OCI-LY1 (cell line): ENCODE measurements around the gene IL7R.

Source experiments
- H2AFZ ChIP-seq: fragments of 200-600 bp; sonication (generic), shearing (Covaris generic); 2 replicates; pipeline ENCODE4 v1.6.0; 2014; ENCODE audit warnings: antibody characterized with exemption, mild to moderate bottlenecking, low read length
- H3F3A ChIP-seq: fragments of 200-600 bp; sonication (generic), shearing (Covaris generic); 2 replicates; pipeline ENCODE4 v1.6.0; 2014; ENCODE audit warnings: mild to moderate bottlenecking, antibody characterized with exemption, low read length, moderate library complexity; ENCODE audit not compliant: insufficient read depth
- H3K27ac ChIP-seq: fragments of 200-600 bp; sonication (generic); 2 replicates; pipeline ENCODE4 v1.5.1; 2014; ENCODE audit warnings: low read length, mixed run types, mild to moderate bottlenecking, low read depth; ENCODE audit not compliant: poor library complexity, severe bottlenecking
- H3K27me3 ChIP-seq: fragments of 200-600 bp; sonication (generic); 2 replicates; pipeline ENCODE4 v1.6.0; 2014; ENCODE audit warnings: antibody characterized with exemption, mild to moderate bottlenecking, low read length, moderate library complexity; ENCODE audit not compliant: insufficient read depth
- H3K36me3 ChIP-seq: fragments of 200-600 bp; sonication (generic); 2 replicates; pipeline ENCODE4 v1.6.1; 2014; ENCODE audit warnings: mild to moderate bottlenecking, antibody characterized with exemption, low read length, moderate library complexity, mixed read lengths; ENCODE audit not compliant: insufficient read depth
- H3K4me1 ChIP-seq: fragments of 200-600 bp; sonication (generic); 2 replicates; pipeline ENCODE4 v1.5.1; 2014; ENCODE audit warnings: mild to moderate bottlenecking, low read length, moderate library complexity; ENCODE audit not compliant: insufficient read depth, severe bottlenecking
- H3K4me2 ChIP-seq: fragments of 200-600 bp; sonication (generic), shearing (Covaris generic); 2 replicates; pipeline ENCODE4 v1.6.1; 2014; ENCODE audit warnings: low read length
- H3K4me3 ChIP-seq: fragments of 200-600 bp; sonication (generic); 2 replicates; pipeline ENCODE4 v1.5.1; 2014; ENCODE audit warnings: low read length, low read depth, mild to moderate bottlenecking, mixed read lengths; ENCODE audit not compliant: poor library complexity, severe bottlenecking
- H3K79me2 ChIP-seq: fragments of 200-600 bp; shearing (Covaris generic); 2 replicates; pipeline ENCODE4 v1.6.1; 2016; ENCODE audit warnings: mixed run types, low read length, mixed read lengths; ENCODE audit not compliant: insufficient read depth
- H3K9ac ChIP-seq: fragments of 200-600 bp; sonication (generic), shearing (Covaris generic); 2 replicates; pipeline ENCODE4 v1.6.1; 2014; ENCODE audit warnings: mild to moderate bottlenecking, low read length, mixed read lengths
- H3K9me2 ChIP-seq: fragments of 200-600 bp; sonication (generic), shearing (Covaris generic); 2 replicates; pipeline ENCODE4 v1.6.1; 2014; ENCODE audit warnings: low read depth, mild to moderate bottlenecking, low read length, mixed read lengths
- H3K9me3 ChIP-seq: fragments of 200-600 bp; shearing (Covaris generic); 2 replicates; pipeline ENCODE4 v1.6.1; 2014; ENCODE audit warnings: low read length, mixed read lengths
- H4K20me1 ChIP-seq: fragments of 200-600 bp; sonication (generic), shearing (Covaris generic); 2 replicates; pipeline ENCODE4 v1.6.0; 2016; ENCODE audit warnings: mild to moderate bottlenecking, low read length; ENCODE audit not compliant: insufficient read depth
- CTCF ChIP-seq: fragments of 200-600 bp; sonication (generic), shearing (Covaris generic); IDR thresholded peaks from 2 replicates; pipeline ENCODE4 v1.5.1; 2017; ENCODE audit warnings: mild to moderate bottlenecking, antibody characterized with exemption, low read length, moderate library complexity, mixed read lengths
- EZH2 ChIP-seq: fragments of 200-600 bp; sonication (generic), shearing (Covaris generic); IDR thresholded peaks from 2 replicates; pipeline ENCODE4 v1.8.0; 2017; ENCODE audit warnings: borderline replicate concordance, mixed run types, mild to moderate bottlenecking, antibody characterized with exemption, low read length, moderate library complexity, mixed read lengths

IL7R gene

GRCh38 chr5:35813521-35813920 is 43.2 kb upstream of the IL7R start:
- H3K4me3 ChIP-seq = no peak overlapping the region
- no peaks in the 10 kb centered on the region for H3K9me3 ChIP-seq
- no peak for TF ChIP-seq CTCF
- H4K20me1 ChIP-seq = no peaks in the 10 kb centered on the region
- H3K9ac ChIP-seq = no peak overlapping the region
- H3K79me2 ChIP-seq = no peaks in the 10 kb centered on the region
- no peaks in the 10 kb centered on the region for H3K27me3 ChIP-seq
- H3K36me3 ChIP-seq = no peaks in the 10 kb centered on the region
- no peak overlapping the region for H2AFZ ChIP-seq
- no peaks in the 10 kb centered on the region for H3K9me2 ChIP-seq
- no peaks in the 10 kb centered on the region for H3F3A ChIP-seq
- no peak overlapping the region for H3K4me2 ChIP-seq
- peaks cover 15% of the 10 kb centered on the region for H3K4me1 ChIP-seq
- H3K27ac ChIP-seq = no peak overlapping the region

- TF ChIP-seq EZH2 (no peak), CTCF (peak; percentile 69)
Observed at GRCh38 chr5:35815089-35815936, 41.4 kb upstream of the IL7R start.

GRCh38 chr5:35816881-35817521 is 39.7 kb upstream of the IL7R start:
- Histone ChIP-seq H3K9me2 (no peaks in the 10 kb centered on the region), H3K36me3 (no peaks in the 10 kb centered on the region; the same call in 1 of the 2 replicates), H3K4me2 (no peak overlapping the region), H2AFZ (no peak overlapping the region), H3K9ac (no peak overlapping the region), H3K27me3 (no peaks in the 10 kb centered on the region), H3K4me1 (peaks cover 17% of the 10 kb centered on the region), H3K27ac (no peak overlapping the region), H3K9me3 (no peaks in the 10 kb centered on the region), H3F3A (no peaks in the 10 kb centered on the region), H3K79me2 (no peaks in the 10 kb centered on the region), H3K4me3 (no peak overlapping the region), H4K20me1 (no peaks in the 10 kb centered on the region)
- no peak for TF ChIP-seq CTCF

More at GRCh38 chr5:35815089-35815936, 41.4 kb upstream of the IL7R start:
- Histone ChIP-seq H4K20me1 (no peaks in the 10 kb centered on the region), H3K79me2 (no peaks in the 10 kb centered on the region), H3K9me2 (no peaks in the 10 kb centered on the region), H3F3A (no peaks in the 10 kb centered on the region), H3K9ac (no peak overlapping the region), H3K9me3 (no peaks in the 10 kb centered on the region), H3K36me3 (no peaks in the 10 kb centered on the region; the same call in 1 of the 2 replicates), H3K4me1 (peaks cover 15% of the 10 kb centered on the region), H3K27ac (no peak overlapping the region), H3K4me3 (no peak overlapping the region), H3K27me3 (no peaks in the 10 kb centered on the region), H2AFZ (peak overlapping the region; percentile 74), H3K4me2 (peak overlapping the region; percentile 27; the same call in 1 of the 2 replicates)
